SK-N-DZ (cell line): ENCODE data around the gene KCNK17.

ENCODE experiments used
- DNase-seq: peaks from one replicate; pipeline ENCODE4 v3.0.0-alpha.2; 2015; ENCODE audit warnings: low spot score

The KCNK17 gene

GRCh38 chr6:39338397-39338796, 24.2 kb upstream of the KCNK17 start:
- DNase-seq = no peak

- no peak for DNase-seq
Measured at GRCh38 chr6:39335780-39336545, 21.7 kb upstream of the KCNK17 start.

GRCh38 chr6:39333644-39334438, 19.6 kb upstream of the KCNK17 start:
- no peak for DNase-seq

GRCh38 chr6:39330476-39330875, 16.3 kb upstream of the KCNK17 start:
- DNase-seq = no peak

GRCh38 chr6:39330057-39330456, 15.8 kb upstream of the KCNK17 start:
- no peak for DNase-seq

- DNase-seq = no peak
Measured at GRCh38 chr6:39328066-39328465, 13.8 kb upstream of the KCNK17 start.

- DNase-seq = no peak
Measured at GRCh38 chr6:39327507-39327906, 13.3 kb upstream of the KCNK17 start.

GRCh38 chr6:39322306-39322850, 8.2 kb upstream of the KCNK17 start, which contains the start of gene KCNK16:
KCNK16 (minus strand) TSS chr6:39322702; CDS start chr6:39322540, 162 bp downstream.
- no peak for DNase-seq

- DNase-seq = no peak
Measured at GRCh38 chr6:39321761-39322160, 7.5 kb upstream of the KCNK17 start.

GRCh38 chr6:39320363-39320984, 6.3 kb upstream of the KCNK17 start:
- no peak for DNase-seq

GRCh38 chr6:39319621-39320362, 5.6 kb upstream of the KCNK17 start:
- no peak for DNase-seq

- no peak for DNase-seq
Measured at GRCh38 chr6:39317256-39317655, 3.0 kb upstream of the KCNK17 start.

GRCh38 chr6:39313526-39314272, 520 bp downstream of the KCNK17 start:
- no peak for DNase-seq

GRCh38 chr6:39312912-39313525, 1.2 kb downstream of the KCNK17 start:
- no peak for DNase-seq

- DNase-seq = no peak
Measured at GRCh38 chr6:39310542-39310941, 3.7 kb downstream of the KCNK17 start.

- DNase-seq = peak; percentile 60
Measured at GRCh38 chr6:39309942-39310531, 4.2 kb downstream of the KCNK17 start.

- no peak for DNase-seq
Measured at GRCh38 chr6:39307462-39307861, 6.8 kb downstream of the KCNK17 start.

- no peak for DNase-seq
Measured at GRCh38 chr6:39304951-39305350, 9.3 kb downstream of the KCNK17 start.

GRCh38 chr6:39303425-39304153, 10.6 kb downstream of the KCNK17 start:
- no peak for DNase-seq
